ENCODE data around the gene UCMA. TPM values are rescaled to one million over a fixed set of nuclear protein-coding genes. Genes with fewer than 3 reads are reported as not detected.

The UCMA gene
- total RNA-seq, 1 donor from 2014 or later, result not detected

GRCh38 chr10:13233358-13233757, 816 bp downstream of the UCMA start:
- no peak for DNase-seq (ENCODE audit: low spot score)

DNA sequence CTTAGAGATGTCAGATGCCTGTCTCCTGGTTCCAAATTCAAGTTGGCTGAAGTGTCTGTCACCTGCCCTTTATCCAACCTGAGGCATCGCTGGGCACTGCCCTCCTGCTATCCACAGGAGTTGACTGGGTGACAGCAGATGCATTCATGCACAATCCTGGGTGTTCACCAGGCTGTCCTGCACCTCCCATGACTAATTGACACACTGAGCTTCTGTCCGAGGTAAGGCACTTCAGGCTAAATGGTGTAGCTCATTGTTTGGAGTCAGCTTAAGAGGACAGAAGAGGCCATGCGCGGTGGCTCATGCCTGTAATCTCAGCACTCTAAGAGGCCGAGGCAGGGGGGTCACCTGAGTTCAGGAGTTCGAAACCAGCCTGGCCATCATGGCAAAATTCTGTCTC, 2.4 kb downstream of the UCMA start:
- DNase-seq (ENCODE audit: low spot score), result no peak

DNA sequence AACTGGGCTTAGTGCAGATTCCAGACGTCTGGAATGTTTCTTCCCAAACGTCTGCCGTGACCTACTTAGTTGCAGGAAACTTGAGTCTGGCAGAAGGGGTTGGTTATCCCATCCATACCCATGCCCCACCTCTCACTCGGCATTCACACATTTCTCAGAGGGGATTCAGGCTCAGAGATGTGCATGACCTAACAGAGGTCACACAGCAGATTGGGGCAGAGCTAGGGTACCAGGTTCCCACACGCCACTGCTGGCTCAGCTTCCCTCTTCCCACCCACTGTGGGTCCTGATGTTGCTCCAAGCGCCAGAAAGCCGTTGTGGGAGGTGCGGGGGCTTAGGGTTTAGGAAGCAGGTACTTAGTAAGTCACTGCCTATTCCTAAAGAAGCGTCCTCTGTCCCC, 3.0 kb downstream of the UCMA start:
- DNase-seq (ENCODE audit: low spot score), result no peak

- DNase-seq (ENCODE audit: low spot score), result no peak
Observed at GRCh38 chr10:13227031-13227430, 7.1 kb downstream of the UCMA start.

- no peak for DNase-seq (ENCODE audit: low spot score)
Observed at GRCh38 chr10:13225601-13226000, 8.6 kb downstream of the UCMA start.

DNA sequence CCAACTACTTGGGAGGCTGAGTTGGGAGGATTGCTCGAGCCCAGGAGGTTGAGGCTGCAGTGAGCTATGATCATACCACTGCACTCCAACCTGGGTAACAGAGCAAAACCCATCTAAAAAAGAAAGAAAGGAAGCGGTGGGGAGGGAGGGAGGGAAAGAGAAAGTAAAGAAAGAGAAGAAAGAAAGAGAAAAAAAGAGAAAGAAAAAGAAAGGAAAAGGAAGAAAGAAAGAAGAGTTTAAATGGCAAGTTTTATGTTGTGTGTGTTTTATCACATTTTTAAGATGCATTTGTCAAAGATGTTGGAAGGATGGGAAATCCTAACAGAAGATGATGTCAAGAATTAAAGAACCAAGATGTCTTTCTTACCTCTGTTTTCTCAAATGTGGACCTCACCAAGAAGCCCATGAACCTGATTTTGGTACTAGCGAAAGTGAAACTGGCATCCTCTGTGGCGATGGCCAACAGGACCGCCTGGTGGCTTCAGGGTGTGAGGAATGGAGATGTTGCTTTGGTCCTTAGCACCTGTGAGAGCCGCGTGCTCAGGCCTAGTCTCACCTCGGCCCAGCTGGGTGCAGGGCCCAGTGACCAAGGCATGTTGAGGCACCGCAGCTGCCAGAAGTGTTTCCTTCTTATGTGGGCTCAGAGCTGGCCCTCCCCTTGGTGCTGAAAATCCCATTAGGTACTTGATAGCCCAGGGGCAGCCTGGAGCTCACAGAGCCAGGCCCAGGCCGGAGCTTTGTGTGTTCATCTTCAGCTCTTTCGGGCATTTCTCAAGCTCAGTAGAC, 9.8 kb downstream of the UCMA start:
- DNase-seq (ENCODE audit: low spot score), result no peak

DNA sequence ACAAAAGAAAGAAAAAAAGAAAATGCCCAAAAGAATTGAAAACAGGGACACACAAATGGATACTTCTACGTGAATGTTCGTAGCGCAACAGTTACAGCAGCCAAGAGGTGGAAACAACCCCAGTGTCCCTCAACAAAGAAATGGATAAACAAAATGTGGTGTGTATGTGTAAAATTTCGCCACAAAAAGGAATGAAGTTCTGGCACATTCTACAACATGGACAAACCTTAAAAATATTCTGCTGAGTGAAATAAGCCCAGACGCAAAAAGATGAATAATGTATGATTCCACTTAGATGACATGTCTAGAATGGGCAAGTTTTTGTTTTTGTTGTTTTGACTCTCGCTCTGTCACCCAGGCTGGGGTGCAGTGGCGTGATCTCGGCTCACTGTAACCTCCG, 10.9 kb downstream of the UCMA start:
- no peak for DNase-seq (ENCODE audit: low spot score)

- no peak for DNase-seq (ENCODE audit: low spot score)
Observed at GRCh38 chr10:13222566-13222965, 11.6 kb downstream of the UCMA start.

GRCh38 chr10:13222151-13222550, 12.0 kb downstream of the UCMA start:
- DNase-seq (ENCODE audit: low spot score), result no peak

DNA sequence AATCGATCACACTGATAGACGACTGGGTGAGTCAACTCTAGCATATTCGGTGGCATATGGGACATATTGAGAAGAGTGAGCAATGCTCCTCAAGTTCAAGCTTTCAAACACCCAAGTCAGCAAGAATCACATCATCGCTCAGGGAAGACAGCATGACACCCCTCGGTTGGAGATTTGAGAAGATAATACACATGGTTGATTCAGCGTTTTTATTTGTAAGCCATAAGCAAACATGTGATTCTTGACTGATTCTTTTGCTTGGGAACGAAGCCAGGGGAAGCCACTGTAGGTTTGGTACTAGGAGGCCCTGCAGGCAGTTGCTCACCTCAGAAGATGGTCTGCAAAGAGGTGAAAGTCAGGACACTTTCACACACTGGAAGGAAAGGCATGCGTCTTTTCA, 12.6 kb downstream of the UCMA start:
- DNase-seq (ENCODE audit: low spot score), result no peak

DNA sequence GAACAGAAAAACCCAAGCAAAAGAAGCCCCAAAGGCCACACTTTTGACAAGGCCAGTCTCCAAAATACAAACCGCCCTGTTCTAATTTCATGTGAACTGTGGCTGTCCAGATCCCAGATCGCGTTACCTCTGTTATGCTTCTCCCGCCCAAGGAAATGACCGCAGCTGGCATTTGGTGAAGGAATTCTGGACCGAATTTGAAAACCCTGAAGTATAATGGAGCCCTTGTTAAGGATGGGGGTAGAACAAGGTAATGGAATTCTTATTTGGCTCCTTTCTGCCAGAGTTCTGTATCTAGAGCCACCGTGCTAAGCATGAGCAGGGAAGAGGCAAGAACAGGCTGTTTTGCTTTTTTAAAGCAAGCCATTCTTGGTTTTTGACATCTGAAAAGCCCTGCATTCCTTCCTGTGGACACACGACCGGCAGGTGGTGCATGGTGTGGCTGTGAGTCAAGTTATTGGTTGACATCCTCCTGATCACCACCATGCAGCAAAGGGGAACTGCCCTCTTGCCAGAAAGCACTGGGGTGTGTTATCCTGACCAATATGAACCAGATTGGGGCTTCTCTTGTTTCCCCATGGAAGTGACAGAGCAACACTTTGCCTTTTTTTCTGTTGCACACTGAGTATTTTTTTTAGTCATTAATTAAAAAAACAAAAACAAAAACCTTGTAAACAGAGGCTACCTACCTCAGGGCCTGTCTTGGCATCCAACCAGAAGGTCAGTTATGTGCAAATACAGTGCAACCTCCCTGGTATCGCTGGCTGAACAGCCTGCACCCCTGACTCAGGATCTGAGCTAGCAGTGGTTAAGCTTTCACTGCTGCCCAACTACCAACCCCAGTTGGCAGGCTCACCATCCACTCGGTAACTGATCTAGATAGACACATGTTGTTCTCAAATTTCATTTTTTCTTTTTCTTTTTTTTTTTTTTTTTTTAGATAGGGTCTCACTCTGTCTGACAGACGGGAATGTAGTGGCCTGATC, 14.2 kb downstream of the UCMA start:
- no peak for DNase-seq (ENCODE audit: low spot score)

- DNase-seq (ENCODE audit: low spot score), result no peak
Observed at GRCh38 chr10:13218878-13219277, 15.3 kb downstream of the UCMA start.

GRCh38 chr10:13213163-13213562, 21.0 kb downstream of the UCMA start:
- no peak for DNase-seq (ENCODE audit: low spot score)

DNA sequence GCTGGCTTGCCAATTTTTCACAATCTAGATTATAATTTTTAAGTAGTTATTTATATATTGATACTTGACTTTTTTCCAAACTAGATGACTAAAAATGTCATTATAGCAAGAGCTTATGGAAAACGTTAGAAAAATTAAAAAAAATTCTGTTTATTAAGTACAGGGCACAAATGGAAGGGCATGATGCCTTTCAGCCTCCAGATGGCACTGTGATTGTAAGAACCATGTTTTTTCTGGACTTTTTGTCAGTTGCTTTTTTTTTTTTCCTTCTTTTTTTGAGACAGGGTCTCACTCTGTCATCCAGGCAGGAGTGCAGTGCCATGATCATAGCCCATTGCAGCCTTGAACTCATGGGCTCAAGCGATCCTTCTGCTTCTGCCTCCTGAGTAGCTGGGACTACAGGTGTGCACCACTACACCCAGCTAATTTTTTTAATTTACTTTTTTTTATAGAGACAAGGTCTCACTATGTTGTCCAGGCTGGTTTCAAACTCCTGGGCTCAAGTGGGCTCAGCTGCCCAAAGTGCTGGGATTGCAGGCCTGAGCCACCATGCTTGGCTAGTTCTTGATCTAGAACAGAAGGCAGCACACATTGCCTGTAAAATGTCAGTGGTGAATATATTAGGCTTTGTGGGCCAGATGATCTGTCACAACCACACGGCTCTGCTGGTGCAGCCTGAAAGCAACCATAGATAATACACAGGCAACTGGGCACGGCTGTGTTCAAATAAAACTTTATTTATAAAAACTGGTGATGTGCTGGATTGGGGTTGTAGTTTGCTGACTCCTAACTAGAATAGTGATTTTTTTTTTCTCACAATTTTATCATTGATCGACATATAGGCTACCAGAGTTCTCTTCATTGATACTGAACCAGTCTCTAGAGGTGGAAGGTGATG, 27.4 kb downstream of the UCMA start:
- DNase-seq (ENCODE audit: low spot score), result no peak

- no peak for DNase-seq (ENCODE audit: low spot score)
Observed at GRCh38 chr10:13206091-13206490, 28.1 kb downstream of the UCMA start.

DNA sequence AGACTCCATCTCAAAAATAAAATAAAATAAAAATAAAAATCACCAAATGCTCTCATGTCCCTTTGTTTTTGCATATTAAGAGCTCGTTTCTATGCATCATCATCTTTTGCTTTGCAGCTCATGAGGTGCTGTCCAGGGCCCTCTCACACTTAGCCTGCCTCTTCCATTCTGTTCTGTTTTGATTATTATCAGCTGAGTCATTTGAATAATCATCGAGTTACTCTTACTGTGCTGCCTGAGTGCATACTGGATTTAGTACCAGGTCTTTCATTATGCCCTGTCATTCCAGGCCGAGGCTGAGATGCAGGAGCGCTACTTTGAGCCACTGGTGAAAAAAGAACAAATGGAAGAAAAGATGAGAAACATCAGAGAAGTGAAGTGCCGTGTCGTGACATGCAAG, 33.0 kb downstream of the UCMA start:
- DNase-seq (ENCODE audit: low spot score), result no peak

GRCh38 chr10:13195016-13195415, 39.2 kb downstream of the UCMA start:
- DNase-seq (ENCODE audit: low spot score), result no peak

DNA sequence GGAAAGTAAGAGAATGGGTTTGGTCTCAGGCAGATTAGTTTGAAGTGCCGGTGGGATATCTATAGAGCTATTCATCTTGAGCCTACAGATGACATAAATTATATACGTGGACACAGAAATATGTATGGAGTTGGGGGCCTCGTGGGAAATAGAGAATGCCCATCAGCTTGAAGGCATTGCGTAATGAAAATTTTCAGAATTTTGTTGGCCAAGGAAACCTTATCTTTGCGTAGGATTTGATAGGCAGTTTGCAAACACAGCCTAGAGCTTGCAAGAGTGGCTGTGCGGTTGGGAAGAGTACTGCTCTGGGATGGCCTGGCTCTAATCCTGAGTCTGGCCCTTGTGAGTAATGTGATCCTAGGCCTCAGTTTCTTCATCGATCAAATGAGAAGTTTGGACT, 40.5 kb downstream of the UCMA start:
- no peak for DNase-seq (ENCODE audit: low spot score)

GRCh38 chr10:13191362-13191761, 42.8 kb downstream of the UCMA start:
- no peak for DNase-seq (ENCODE audit: low spot score)

- DNase-seq (ENCODE audit: low spot score), result no peak
Observed at GRCh38 chr10:13190816-13191215, 43.4 kb downstream of the UCMA start.

GRCh38 chr10:13189961-13190360, 44.2 kb downstream of the UCMA start:
- no peak for DNase-seq (ENCODE audit: low spot score)

DNA sequence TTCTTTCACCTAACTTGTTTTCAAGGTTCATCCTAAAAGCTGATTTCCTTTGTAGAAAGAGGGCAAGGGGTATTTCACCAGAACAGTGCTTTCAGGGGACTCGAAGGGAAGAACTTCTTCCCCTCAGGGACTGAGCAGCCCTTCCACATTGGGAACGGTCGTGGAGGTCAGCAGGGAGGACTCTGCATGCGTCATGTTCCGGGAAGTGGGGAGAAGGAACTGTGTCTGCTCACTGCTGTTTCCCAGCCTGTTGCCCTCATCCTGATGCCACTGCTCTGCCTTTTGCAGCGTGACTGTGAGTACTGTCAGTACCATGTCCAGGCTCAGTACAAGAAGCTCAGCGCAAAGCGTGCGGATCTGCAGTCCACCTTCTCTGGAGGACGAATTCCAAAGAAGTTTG, 45.6 kb downstream of the UCMA start:
- DNase-seq (ENCODE audit: low spot score), result no peak

Data from mucosa of gallbladder (tissue), 1 donor.